NOMO-1 treated with DMSO at 0.1 percent for 48 hours (cell line): ENCODE results near the gene UAP1.
"Not testable (repeated sequence)": the region's sequence is repeated elsewhere in the genome, so short reads cannot be mapped to it uniquely, and the experiment has no call there.

Source experiments
- DNase-seq: peaks from one replicate; lab custom pipeline; 2025; ENCODE audit not compliant: unreplicated experiment; lab: John Stamatoyannopoulos, UW

UAP1 gene

GRCh38 chr1:162564762-162565218 lies 3.3 kb downstream of the UAP1 start:
- no peak for DNase-seq

GRCh38 chr1:162565460-162565859 lies 3.9 kb downstream of the UAP1 start:
- no peak for DNase-seq

GRCh38 chr1:162566870-162567269 lies 5.3 kb downstream of the UAP1 start:
- no peak for DNase-seq

- DNase-seq = no peak
Observed at GRCh38 chr1:162568802-162569201, 7.3 kb downstream of the UAP1 start.

- no peak for DNase-seq
Observed at GRCh38 chr1:162570718-162571117, 9.2 kb downstream of the UAP1 start.

GRCh38 chr1:162571121-162571520 lies 9.6 kb downstream of the UAP1 start:
- DNase-seq = not testable (repeated sequence)

GRCh38 chr1:162571696-162572095 lies 10.2 kb downstream of the UAP1 start:
- DNase-seq = no peak

GRCh38 chr1:162573136-162573535 lies 11.6 kb downstream of the UAP1 start:
- no peak for DNase-seq

- DNase-seq = no peak
Observed at GRCh38 chr1:162578071-162578700, 16.7 kb downstream of the UAP1 start.

GRCh38 chr1:162578936-162579335 lies 17.4 kb downstream of the UAP1 start:
- DNase-seq = no peak

GRCh38 chr1:162580308-162580707 lies 18.8 kb downstream of the UAP1 start:
- DNase-seq = no peak

GRCh38 chr1:162582901-162583300 lies 21.4 kb downstream of the UAP1 start:
- DNase-seq = not testable (repeated sequence)

GRCh38 chr1:162585101-162585500 lies 23.6 kb downstream of the UAP1 start:
- not testable (repeated sequence) for DNase-seq

- no peak for DNase-seq
Observed at GRCh38 chr1:162587347-162587746, 25.8 kb downstream of the UAP1 start.

- no peak for DNase-seq
Observed at GRCh38 chr1:162587761-162588260, 26.3 kb downstream of the UAP1 start.

GRCh38 chr1:162590101-162590500 lies 28.6 kb downstream of the UAP1 start:
- no peak for DNase-seq

- no peak for DNase-seq
Observed at GRCh38 chr1:162590686-162591085, 29.2 kb downstream of the UAP1 start.

GRCh38 chr1:162596514-162597170 lies 35.1 kb downstream of the UAP1 start:
- DNase-seq = no peak

GRCh38 chr1:162599451-162599850 lies 37.9 kb downstream of the UAP1 start:
- no peak for DNase-seq

GRCh38 chr1:162603117-162603516 lies 41.6 kb downstream of the UAP1 start:
- DNase-seq = not testable (repeated sequence)

- DNase-seq = no peak
Observed at GRCh38 chr1:162605225-162605927, 43.9 kb downstream of the UAP1 start.

- no peak for DNase-seq
Observed at GRCh38 chr1:162609306-162609705, 47.8 kb downstream of the UAP1 start.
